ENCODE results near the gene ALDH16A1.

DNA sequence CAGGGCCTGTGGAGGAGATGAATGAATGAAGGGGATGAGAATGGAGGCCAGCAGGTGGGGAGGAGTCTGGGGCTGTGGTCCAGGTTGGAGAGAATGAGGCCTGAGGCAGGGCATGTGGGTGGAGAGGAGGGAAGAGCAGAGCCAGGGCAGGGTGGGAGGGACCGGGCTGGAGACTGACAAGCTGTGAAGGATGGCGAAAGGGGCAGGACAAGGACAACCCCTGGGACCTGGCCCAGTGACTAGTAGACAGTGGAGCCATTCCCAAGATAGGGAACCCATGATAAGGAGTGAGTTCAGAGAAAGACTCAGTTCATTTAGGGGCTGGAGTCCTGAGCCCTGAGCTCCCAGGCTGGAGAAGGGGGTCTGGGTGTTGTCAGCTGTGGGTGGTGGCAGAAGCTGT, 32.8 kb upstream of the ALDH16A1 start:
- TF ChIP-seq, protein P1, sequence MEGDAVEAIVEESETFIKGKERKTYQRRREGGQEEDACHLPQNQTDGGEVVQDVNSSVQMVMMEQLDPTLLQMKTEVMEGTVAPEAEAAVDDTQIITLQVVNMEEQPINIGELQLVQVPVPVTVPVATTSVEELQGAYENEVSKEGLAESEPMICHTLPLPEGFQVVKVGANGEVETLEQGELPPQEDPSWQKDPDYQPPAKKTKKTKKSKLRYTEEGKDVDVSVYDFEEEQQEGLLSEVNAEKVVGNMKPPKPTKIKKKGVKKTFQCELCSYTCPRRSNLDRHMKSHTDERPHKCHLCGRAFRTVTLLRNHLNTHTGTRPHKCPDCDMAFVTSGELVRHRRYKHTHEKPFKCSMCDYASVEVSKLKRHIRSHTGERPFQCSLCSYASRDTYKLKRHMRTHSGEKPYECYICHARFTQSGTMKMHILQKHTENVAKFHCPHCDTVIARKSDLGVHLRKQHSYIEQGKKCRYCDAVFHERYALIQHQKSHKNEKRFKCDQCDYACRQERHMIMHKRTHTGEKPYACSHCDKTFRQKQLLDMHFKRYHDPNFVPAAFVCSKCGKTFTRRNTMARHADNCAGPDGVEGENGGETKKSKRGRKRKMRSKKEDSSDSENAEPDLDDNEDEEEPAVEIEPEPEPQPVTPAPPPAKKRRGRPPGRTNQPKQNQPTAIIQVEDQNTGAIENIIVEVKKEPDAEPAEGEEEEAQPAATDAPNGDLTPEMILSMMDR (IDR thresholded peaks at IDR 0.05) = no peak
- no peak for TF ChIP-seq POLR2A (IDR thresholded peaks at IDR 0.05)
